ENCODE data around the gene TBX10. TPM values are rescaled to one million over a fixed set of nuclear protein-coding genes. Genes with fewer than 3 reads are reported as not detected.

TBX10 gene
- total RNA-seq, 3 donors from 2014 or later (not counting 1 experiment from before 2014, with no cell fraction given), result not detected

- DNase-seq (no peak), ATAC-seq (peak in 1 of 3 donors; percentile 7)
- no peak for TF ChIP-seq CTCF (IDR thresholded peaks at IDR 0.05)
- H3K4me3 Mint-ChIP-seq, result no peak overlapping the region
- no peak overlapping the region for H3K4me3 ChIP-seq (ENCODE audit: low read length)
- intact Hi-C loops (cut with micrococcal nuclease), result no loop called here
- WGBS (ENCODE audit: insufficient coverage), result 78% methylated on average over 8 of the region's 8 CpGs
- H3K9me3 Mint-ChIP-seq, result no peaks in the 10 kb centered on the region
- H3K36me3 ChIP-seq (ENCODE audit: control insufficient read depth, insufficient read depth, low read length), result no peaks in the 10 kb centered on the region
- peaks cover 11 to 15% of the 10 kb centered on the region in 2 donors for H3K27me3 Mint-ChIP-seq (ENCODE audit: low read depth in 2 of 2)
- H3K27me3 ChIP-seq (ENCODE audit: control insufficient read depth, insufficient read depth, low read length), result peaks cover 4% of the 10 kb centered on the region
- no peak overlapping the region for H3K27ac ChIP-seq (ENCODE audit: low read length)
- H3K4me1 ChIP-seq (ENCODE audit: control insufficient read depth, insufficient read depth, low read length), result no peaks in the 10 kb centered on the region
- H3K4me1 Mint-ChIP-seq, result no peaks in the 10 kb centered on the region
- no peaks in the 10 kb centered on the region for H3K9me3 ChIP-seq (ENCODE audit: control insufficient read depth, insufficient read depth, low read length)
- no peak overlapping the region for H3K27ac Mint-ChIP-seq
- H3K36me3 Mint-ChIP-seq, result no peaks in the 10 kb centered on the region
Observed at GRCh38 chr11:67673902-67674301, 34.3 kb upstream of the TBX10 start.

- H3K9me3 Mint-ChIP-seq, result no peaks in the 10 kb centered on the region
- no peaks in the 10 kb centered on the region for H3K36me3 Mint-ChIP-seq
- no peak for ATAC-seq
- no peaks in the 10 kb centered on the region for H3K4me1 Mint-ChIP-seq
- DNase-seq, result no peak
- Histone ChIP-seq H3K9me3 (ENCODE audit: control insufficient read depth, insufficient read depth, low read length) (no peaks in the 10 kb centered on the region), H3K27me3 (ENCODE audit: control insufficient read depth, insufficient read depth, low read length) (peaks cover 4% of the 10 kb centered on the region), H3K36me3 (ENCODE audit: control insufficient read depth, insufficient read depth, low read length) (no peaks in the 10 kb centered on the region), H3K4me3 (ENCODE audit: low read length) (no peak overlapping the region), H3K27ac (ENCODE audit: low read length) (no peak overlapping the region), H3K4me1 (ENCODE audit: control insufficient read depth, insufficient read depth, low read length) (no peaks in the 10 kb centered on the region)
- peaks cover 11 to 15% of the 10 kb centered on the region in 2 donors for H3K27me3 Mint-ChIP-seq (ENCODE audit: low read depth in 2 of 2)
- intact Hi-C loops (cut with micrococcal nuclease), result no loop called here
- no peak for TF ChIP-seq CTCF (IDR thresholded peaks at IDR 0.05)
- H3K27ac Mint-ChIP-seq, result no peak overlapping the region
- 92% methylated on average over 7 of the region's 7 CpGs for WGBS (ENCODE audit: insufficient coverage)
- H3K4me3 Mint-ChIP-seq, result no peak overlapping the region
Observed at GRCh38 chr11:67673358-67673757, 33.8 kb upstream of the TBX10 start.

GRCh38 chr11:67671211-67671520 lies 31.6 kb upstream of the TBX10 start:
- H3K4me1 ChIP-seq (ENCODE audit: control insufficient read depth, insufficient read depth, low read length), result peaks cover 7% of the 10 kb centered on the region
- no peak overlapping the region for H3K4me3 ChIP-seq (ENCODE audit: low read length)
- H3K27me3 ChIP-seq (ENCODE audit: control insufficient read depth, insufficient read depth, low read length), result peaks cover 4% of the 10 kb centered on the region
- intact Hi-C loops (cut with micrococcal nuclease), result no loop called here
- Mint-ChIP-seq H3K4me1 (no peaks in the 10 kb centered on the region), H3K36me3 (no peaks in the 10 kb centered on the region), H3K9me3 (no peaks in the 10 kb centered on the region), H3K27me3 (ENCODE audit: low read depth in 2 of 2) (peaks cover 0 to 3% of the 10 kb centered on the region in 2 donors), H3K4me3 (no peak overlapping the region), H3K27ac (no peak overlapping the region)
- 41% methylated on average over 8 of the region's 8 CpGs for WGBS (ENCODE audit: insufficient coverage)
- no peaks in the 10 kb centered on the region for H3K9me3 ChIP-seq (ENCODE audit: control insufficient read depth, insufficient read depth, low read length)
- DNase-seq, result no peak
- no peak overlapping the region for H3K27ac ChIP-seq (ENCODE audit: low read length)
- ATAC-seq, result no peak
- H3K36me3 ChIP-seq (ENCODE audit: control insufficient read depth, insufficient read depth, low read length), result no peaks in the 10 kb centered on the region
- no peak for TF ChIP-seq CTCF (IDR thresholded peaks at IDR 0.05)

All from natural killer cell (primary cell).